ENCODE measurements around the gene ST8SIA4. TPM values are rescaled to one million over a fixed set of nuclear protein-coding genes. Genes with fewer than 3 reads are reported as not detected.

The ST8SIA4 gene
- total and polyA plus RNA-seq, 2 donors (not counting 1 experiment from before 2014, with no cell fraction given), result 9.5 to 42.6 TPM

DNA sequence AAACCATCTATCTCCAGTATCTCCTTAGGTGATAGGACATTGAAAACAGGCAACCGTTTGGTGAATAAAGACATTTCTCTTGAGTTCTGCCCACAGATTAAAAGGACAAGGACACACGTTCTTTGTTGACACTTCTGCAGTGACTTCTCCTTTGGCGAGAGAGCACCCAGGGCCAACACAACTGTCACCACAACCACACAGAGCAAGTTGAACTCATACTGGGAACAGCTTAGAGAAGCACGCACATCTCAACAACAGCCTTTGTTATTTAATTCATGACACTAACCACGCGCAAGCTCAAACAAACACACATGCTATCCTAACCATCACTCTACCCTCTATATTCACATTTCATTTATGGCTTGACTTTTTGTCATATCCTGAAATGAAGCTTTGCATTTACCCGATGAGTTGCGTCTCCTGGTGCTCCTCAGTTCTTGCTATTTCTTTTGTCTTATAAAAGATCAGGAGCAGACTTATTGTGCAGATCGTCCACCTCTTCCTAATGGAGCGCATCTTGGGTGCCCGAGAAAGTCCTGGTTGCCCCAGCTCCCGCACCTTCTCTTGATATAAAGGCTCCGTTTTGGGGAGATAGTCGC is 543 bp downstream of the ST8SIA4 start:
- WGBS (ENCODE audit: insufficient coverage), result 0% methylated on average over 13 of the region's 14 CpGs
- DNase-seq (peak; percentile 79), ATAC-seq (ENCODE audit: low read depth) (no peak)
- Histone ChIP-seq H4K20me1 (ENCODE audit: control insufficient read depth, insufficient read depth, low read length, poor library complexity, severe bottlenecking) (no peaks in the 10 kb centered on the region), H3K4me3 (ENCODE audit: control extremely low read depth in 1 of 5, extremely low read depth in 1 of 5, insufficient read depth in 1 of 5, low read depth in 2 of 5, low read length in 4 of 5) (peak overlapping the region; percentile 82 to 100 (median 97)), H3K9me3 (ENCODE audit: control extremely low read depth in 1 of 3, control insufficient read depth in 2 of 3, insufficient read depth in 1 of 3, low read length in 2 of 3) (no peaks in the 10 kb centered on the region), H2AFZ (ENCODE audit: insufficient read depth, low read depth, low read length, poor library complexity, severe bottlenecking) (peak overlapping the region; percentile 83), H3K4me1 (ENCODE audit: control insufficient read depth in 2 of 2, insufficient read depth in 2 of 2, low read length in 2 of 2) (peaks cover 32 to 45% of the 10 kb centered on the region in 2 donors), H3K36me3 (replicated peaks in 1 of 2; ENCODE audit: control extremely low read depth in 1 of 2, control insufficient read depth in 1 of 2, extremely low read depth in 1 of 2, insufficient read depth in 2 of 2, low read length in 1 of 2) (peaks cover 0 to 3% of the 10 kb centered on the region in 2 experiments), H3K79me2 (ENCODE audit: control insufficient read depth, insufficient read depth, low read length) (peaks cover 48% of the 10 kb centered on the region), H3K9ac (ENCODE audit: low read length) (peak overlapping the region; percentile 93), H3K27me3 (replicated peaks in 1 of 4; ENCODE audit: control extremely low read depth in 1 of 4, control insufficient read depth in 3 of 4, insufficient read depth in 4 of 4, low read length in 3 of 4) (no peaks in the 10 kb centered on the region), H3K27ac (ENCODE audit: low read length in 2 of 2) (peak overlapping the region; percentile 90 to 95), H3K4me2 (replicated peaks; ENCODE audit: low read depth, low read length, poor library complexity, severe bottlenecking) (peak overlapping the region; percentile 82)
- Mint-ChIP-seq H3K4me1 (peaks cover 46% of the 10 kb centered on the region), H3K9me3 (ENCODE audit: insufficient read depth) (no peaks in the 10 kb centered on the region), H3K27me3 (no peaks in the 10 kb centered on the region), H3K4me3 (peak overlapping the region; percentile 89), H3K27ac (peak overlapping the region; percentile 96)
- CTCF ChIA-PET, result interaction anchor here (0.5 to 6.3 kb wide), 17 partner anchors 9 to 1798 kb away, joined by 3 to 92 read pairs (median 4); no protein-coding TSS in a partner anchor
- no peak for TF ChIP-seq EZH2 (IDR thresholded peaks at IDR 0.05; ENCODE audit: borderline replicate concordance, insufficient read depth, low read depth, low read length, poor library complexity, severe bottlenecking)
- TF ChIP-seq, protein P1, sequence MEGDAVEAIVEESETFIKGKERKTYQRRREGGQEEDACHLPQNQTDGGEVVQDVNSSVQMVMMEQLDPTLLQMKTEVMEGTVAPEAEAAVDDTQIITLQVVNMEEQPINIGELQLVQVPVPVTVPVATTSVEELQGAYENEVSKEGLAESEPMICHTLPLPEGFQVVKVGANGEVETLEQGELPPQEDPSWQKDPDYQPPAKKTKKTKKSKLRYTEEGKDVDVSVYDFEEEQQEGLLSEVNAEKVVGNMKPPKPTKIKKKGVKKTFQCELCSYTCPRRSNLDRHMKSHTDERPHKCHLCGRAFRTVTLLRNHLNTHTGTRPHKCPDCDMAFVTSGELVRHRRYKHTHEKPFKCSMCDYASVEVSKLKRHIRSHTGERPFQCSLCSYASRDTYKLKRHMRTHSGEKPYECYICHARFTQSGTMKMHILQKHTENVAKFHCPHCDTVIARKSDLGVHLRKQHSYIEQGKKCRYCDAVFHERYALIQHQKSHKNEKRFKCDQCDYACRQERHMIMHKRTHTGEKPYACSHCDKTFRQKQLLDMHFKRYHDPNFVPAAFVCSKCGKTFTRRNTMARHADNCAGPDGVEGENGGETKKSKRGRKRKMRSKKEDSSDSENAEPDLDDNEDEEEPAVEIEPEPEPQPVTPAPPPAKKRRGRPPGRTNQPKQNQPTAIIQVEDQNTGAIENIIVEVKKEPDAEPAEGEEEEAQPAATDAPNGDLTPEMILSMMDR (IDR thresholded peaks at IDR 0.05), result no peak
- intact Hi-C loops (cut with micrococcal nuclease), result loop anchor here (1.0 to 5.0 kb wide), 5 partner anchors 125 to 1973 kb away; partner anchors contain the start of genes CHD1 and FAM174A
- POLR2A ChIA-PET, result interaction anchor here (0.6 to 1.9 kb wide), 6 partner anchors 43 to 128 kb away, joined by 4 to 7 read pairs (median 4); no protein-coding TSS in a partner anchor

Measured in B cell (primary cell).